GM23248 (cell line): ENCODE measurements around the gene AKTIP.

ENCODE experiments used
- EZH2 ChIP-seq: fragments of 200-600 bp; sonication (generic); IDR thresholded peaks from 2 replicates; pipeline ENCODE4 v1.6.1; 2018; ENCODE audit warnings: antibody characterized with exemption, mild to moderate bottlenecking; ENCODE audit not compliant: insufficient read depth, poor library complexity, severe bottlenecking
- EZH2phosphoT487 ChIP-seq: fragments of 200-600 bp; sonication (generic); IDR thresholded peaks from 2 replicates; pipeline ENCODE4 v1.6.1; 2018; ENCODE audit warnings: antibody characterized with exemption, moderate library complexity, mild to moderate bottlenecking, low read depth; ENCODE audit not compliant: insufficient read depth

- TF ChIP-seq EZH2 (no peak), EZH2phosphoT487 (no peak)
Measured at GRCh38 chr16:53523971-53524548, 21.1 kb upstream of the AKTIP start.
